OCI-LY1 (cell line): ENCODE results near the gene ARL8B.

Experiments used
- H2AFZ ChIP-seq: fragments of 200-600 bp; sonication (generic), shearing (Covaris generic); 2 replicates; pipeline ENCODE4 v1.6.0; 2014; ENCODE audit warnings: antibody characterized with exemption, mild to moderate bottlenecking, low read length
- H3F3A ChIP-seq: fragments of 200-600 bp; sonication (generic), shearing (Covaris generic); 2 replicates; pipeline ENCODE4 v1.6.0; 2014; ENCODE audit warnings: mild to moderate bottlenecking, antibody characterized with exemption, low read length, moderate library complexity; ENCODE audit not compliant: insufficient read depth
- H3K27ac ChIP-seq: fragments of 200-600 bp; sonication (generic); 2 replicates; pipeline ENCODE4 v1.5.1; 2014; ENCODE audit warnings: low read length, mixed run types, mild to moderate bottlenecking, low read depth; ENCODE audit not compliant: poor library complexity, severe bottlenecking
- H3K27me3 ChIP-seq: fragments of 200-600 bp; sonication (generic); 2 replicates; pipeline ENCODE4 v1.6.0; 2014; ENCODE audit warnings: antibody characterized with exemption, mild to moderate bottlenecking, low read length, moderate library complexity; ENCODE audit not compliant: insufficient read depth
- H3K36me3 ChIP-seq: fragments of 200-600 bp; sonication (generic); 2 replicates; pipeline ENCODE4 v1.6.1; 2014; ENCODE audit warnings: mild to moderate bottlenecking, antibody characterized with exemption, low read length, moderate library complexity, mixed read lengths; ENCODE audit not compliant: insufficient read depth
- H3K4me1 ChIP-seq: fragments of 200-600 bp; sonication (generic); 2 replicates; pipeline ENCODE4 v1.5.1; 2014; ENCODE audit warnings: mild to moderate bottlenecking, low read length, moderate library complexity; ENCODE audit not compliant: insufficient read depth, severe bottlenecking
- H3K4me2 ChIP-seq: fragments of 200-600 bp; sonication (generic), shearing (Covaris generic); 2 replicates; pipeline ENCODE4 v1.6.1; 2014; ENCODE audit warnings: low read length
- H3K4me3 ChIP-seq: fragments of 200-600 bp; sonication (generic); 2 replicates; pipeline ENCODE4 v1.5.1; 2014; ENCODE audit warnings: low read length, low read depth, mild to moderate bottlenecking, mixed read lengths; ENCODE audit not compliant: poor library complexity, severe bottlenecking
- H3K79me2 ChIP-seq: fragments of 200-600 bp; shearing (Covaris generic); 2 replicates; pipeline ENCODE4 v1.6.1; 2016; ENCODE audit warnings: mixed run types, low read length, mixed read lengths; ENCODE audit not compliant: insufficient read depth
- H3K9ac ChIP-seq: fragments of 200-600 bp; sonication (generic), shearing (Covaris generic); 2 replicates; pipeline ENCODE4 v1.6.1; 2014; ENCODE audit warnings: mild to moderate bottlenecking, low read length, mixed read lengths
- H3K9me2 ChIP-seq: fragments of 200-600 bp; sonication (generic), shearing (Covaris generic); 2 replicates; pipeline ENCODE4 v1.6.1; 2014; ENCODE audit warnings: low read depth, mild to moderate bottlenecking, low read length, mixed read lengths
- H3K9me3 ChIP-seq: fragments of 200-600 bp; shearing (Covaris generic); 2 replicates; pipeline ENCODE4 v1.6.1; 2014; ENCODE audit warnings: low read length, mixed read lengths
- H4K20me1 ChIP-seq: fragments of 200-600 bp; sonication (generic), shearing (Covaris generic); 2 replicates; pipeline ENCODE4 v1.6.0; 2016; ENCODE audit warnings: mild to moderate bottlenecking, low read length; ENCODE audit not compliant: insufficient read depth
- EZH2 ChIP-seq: fragments of 200-600 bp; sonication (generic), shearing (Covaris generic); IDR thresholded peaks from 2 replicates; pipeline ENCODE4 v1.8.0; 2017; ENCODE audit warnings: borderline replicate concordance, mixed run types, mild to moderate bottlenecking, antibody characterized with exemption, low read length, moderate library complexity, mixed read lengths
- TF ChIP-seq, protein P1 (sequence below): fragments of 200-600 bp; sonication (generic), shearing (Covaris generic); IDR thresholded peaks from 2 replicates; pipeline ENCODE4 v1.5.1; 2017; ENCODE audit warnings: mild to moderate bottlenecking, antibody characterized with exemption, low read length, moderate library complexity, mixed read lengths

Gene ARL8B

DNA sequence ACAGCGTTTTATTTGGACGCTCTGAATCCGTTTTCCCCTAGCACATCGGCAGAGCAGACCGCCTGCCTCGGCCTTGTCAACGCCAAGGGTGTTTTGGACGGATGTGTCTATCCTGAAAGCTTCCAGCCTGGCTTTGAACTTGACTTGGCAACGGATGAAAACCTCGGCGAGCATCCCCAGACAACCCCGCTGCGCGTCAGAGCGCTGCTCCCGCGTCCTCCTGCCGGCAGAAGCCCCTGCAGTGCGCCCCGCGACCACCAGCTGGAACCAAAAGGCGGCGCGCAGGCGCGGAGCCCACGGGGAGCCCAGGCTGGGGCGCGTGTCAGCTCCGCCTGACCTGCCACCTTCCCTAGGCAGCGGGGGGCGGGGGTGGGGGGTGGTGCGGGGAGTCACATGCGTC, 26.2 kb upstream of the ARL8B start:
- no peak overlapping the region for H2AFZ ChIP-seq
- no peaks in the 10 kb centered on the region for H4K20me1 ChIP-seq
- no peaks in the 10 kb centered on the region for H3K9me2 ChIP-seq
- peaks cover 2% of the 10 kb centered on the region; the same call in 1 of the 2 replicates for H3K27me3 ChIP-seq
- H3K79me2 ChIP-seq, result no peaks in the 10 kb centered on the region
- H3K27ac ChIP-seq, result no peak overlapping the region
- no peaks in the 10 kb centered on the region for H3F3A ChIP-seq
- H3K9ac ChIP-seq, result no peak overlapping the region
- no peaks in the 10 kb centered on the region for H3K9me3 ChIP-seq
- H3K4me1 ChIP-seq, result no peaks in the 10 kb centered on the region
- H3K4me3 ChIP-seq, result no peak overlapping the region
- H3K36me3 ChIP-seq, result no peaks in the 10 kb centered on the region
- no peak overlapping the region for H3K4me2 ChIP-seq
- TF ChIP-seq EZH2, result no peak
- TF ChIP-seq, protein P1, sequence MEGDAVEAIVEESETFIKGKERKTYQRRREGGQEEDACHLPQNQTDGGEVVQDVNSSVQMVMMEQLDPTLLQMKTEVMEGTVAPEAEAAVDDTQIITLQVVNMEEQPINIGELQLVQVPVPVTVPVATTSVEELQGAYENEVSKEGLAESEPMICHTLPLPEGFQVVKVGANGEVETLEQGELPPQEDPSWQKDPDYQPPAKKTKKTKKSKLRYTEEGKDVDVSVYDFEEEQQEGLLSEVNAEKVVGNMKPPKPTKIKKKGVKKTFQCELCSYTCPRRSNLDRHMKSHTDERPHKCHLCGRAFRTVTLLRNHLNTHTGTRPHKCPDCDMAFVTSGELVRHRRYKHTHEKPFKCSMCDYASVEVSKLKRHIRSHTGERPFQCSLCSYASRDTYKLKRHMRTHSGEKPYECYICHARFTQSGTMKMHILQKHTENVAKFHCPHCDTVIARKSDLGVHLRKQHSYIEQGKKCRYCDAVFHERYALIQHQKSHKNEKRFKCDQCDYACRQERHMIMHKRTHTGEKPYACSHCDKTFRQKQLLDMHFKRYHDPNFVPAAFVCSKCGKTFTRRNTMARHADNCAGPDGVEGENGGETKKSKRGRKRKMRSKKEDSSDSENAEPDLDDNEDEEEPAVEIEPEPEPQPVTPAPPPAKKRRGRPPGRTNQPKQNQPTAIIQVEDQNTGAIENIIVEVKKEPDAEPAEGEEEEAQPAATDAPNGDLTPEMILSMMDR, result no peak

GRCh38 chr3:5096336-5097008, 25.6 kb upstream of the ARL8B start:
- Histone ChIP-seq H3K27ac (no peak overlapping the region), H4K20me1 (no peaks in the 10 kb centered on the region), H3K9me3 (no peaks in the 10 kb centered on the region), H3F3A (no peaks in the 10 kb centered on the region), H3K36me3 (no peaks in the 10 kb centered on the region), H3K79me2 (no peaks in the 10 kb centered on the region), H3K9me2 (no peaks in the 10 kb centered on the region), H3K4me3 (no peak overlapping the region), H2AFZ (no peak overlapping the region), H3K4me2 (no peak overlapping the region), H3K4me1 (no peaks in the 10 kb centered on the region), H3K9ac (no peak overlapping the region), H3K27me3 (no peaks in the 10 kb centered on the region)
- TF ChIP-seq, protein P1, result no peak
- no peak for TF ChIP-seq EZH2

DNA sequence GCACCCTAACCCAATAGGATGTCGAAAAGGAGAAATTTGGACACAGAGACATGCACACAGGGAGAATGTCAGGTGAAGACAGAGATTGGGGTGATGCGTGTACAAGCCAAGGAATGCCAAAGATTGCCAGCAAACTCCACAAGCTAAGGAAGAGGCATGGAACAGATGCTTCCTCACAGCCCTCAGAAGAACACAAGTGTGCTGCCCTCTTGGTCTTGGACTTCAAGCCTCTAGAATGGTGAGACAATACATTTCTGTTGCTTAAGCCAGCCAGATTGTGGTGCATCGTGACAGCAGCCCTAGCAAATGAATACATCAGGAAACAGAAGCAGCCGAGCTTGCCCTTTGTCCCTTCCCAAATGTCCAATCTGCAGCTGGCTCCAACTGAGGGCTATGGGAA, 23.7 kb upstream of the ARL8B start:
- no peaks in the 10 kb centered on the region for H3K4me1 ChIP-seq

More for the DNA sequence above, 23.7 kb upstream of the ARL8B start:
- H3K9me3 ChIP-seq, result no peaks in the 10 kb centered on the region
- no peak overlapping the region for H3K4me3 ChIP-seq
- H3K9ac ChIP-seq, result no peak overlapping the region
- H4K20me1 ChIP-seq, result no peaks in the 10 kb centered on the region
- no peaks in the 10 kb centered on the region for H3K79me2 ChIP-seq
- H2AFZ ChIP-seq, result no peak overlapping the region
- H3K4me2 ChIP-seq, result no peak overlapping the region
- no peaks in the 10 kb centered on the region for H3K27me3 ChIP-seq
- no peaks in the 10 kb centered on the region for H3K9me2 ChIP-seq
- H3K27ac ChIP-seq, result no peak overlapping the region
- H3K36me3 ChIP-seq, result no peaks in the 10 kb centered on the region
- TF ChIP-seq, protein P1, result no peak
- TF ChIP-seq EZH2, result no peak
- H3F3A ChIP-seq, result no peaks in the 10 kb centered on the region
